Activated T-helper 1 cell treated with anti-CD3 and anti-CD28 coated beads, Interleukin-12 subunit alpha, Interleukin-12 subunit beta, Interleukin-2, Interleukin-4 antibody, amounts not matched to agents 30 ng/mL and 10 ng/mL and 1 ng/mL, durations not matched to agents 14 hours and 24 hours and 36 hours (primary cell): ENCODE results near the gene TMEM204. TPM values are rescaled to one million over a fixed set of nuclear protein-coding genes. Genes with fewer than 3 reads are reported as not detected.

ENCODE experiments used
- DNase-seq: peaks from one replicate; pipeline ENCODE4 v3.0.0; 2021; ENCODE audit warnings: low spot score
- H3K27ac Mint-ChIP-seq: one replicate; pipeline ENCODE4 v1.8.0; 2021; ENCODE audit warnings: mild to moderate bottlenecking, mixed read lengths
- H3K27me3 Mint-ChIP-seq: one replicate; pipeline ENCODE4 v1.8.0; 2022; ENCODE audit warnings: mild to moderate bottlenecking, moderate library complexity, mixed read lengths; ENCODE audit not compliant: insufficient read depth
- H3K36me3 Mint-ChIP-seq: one replicate; pipeline ENCODE4 v1.8.0; 2021; ENCODE audit warnings: low read depth, mixed read lengths
- H3K4me1 Mint-ChIP-seq: one replicate; pipeline ENCODE4 v1.8.0; 2021; ENCODE audit warnings: low read depth, mixed read lengths
- H3K4me3 Mint-ChIP-seq: one replicate; pipeline ENCODE4 v1.8.0; 2021; ENCODE audit warnings: mild to moderate bottlenecking, moderate library complexity, mixed read lengths
- H3K9me3 Mint-ChIP-seq: one replicate; pipeline ENCODE4 v1.8.0; 2021; ENCODE audit warnings: mixed read lengths
- intact Hi-C: fragments of 100-400 bp; cut with micrococcal nuclease; formaldehyde crosslinking; loops from one replicate; pipeline ENCODE4 v1.15.1; 2024
- total RNA-seq: library from RNA; stranded (reverse); gene quantifications from 2 replicates; pipeline ENCODE4 v1.2.3, GENCODE V29; 2022

Gene TMEM204
- total RNA-seq, 1 donor from 2014 or later: 23.7 TPM

DNA sequence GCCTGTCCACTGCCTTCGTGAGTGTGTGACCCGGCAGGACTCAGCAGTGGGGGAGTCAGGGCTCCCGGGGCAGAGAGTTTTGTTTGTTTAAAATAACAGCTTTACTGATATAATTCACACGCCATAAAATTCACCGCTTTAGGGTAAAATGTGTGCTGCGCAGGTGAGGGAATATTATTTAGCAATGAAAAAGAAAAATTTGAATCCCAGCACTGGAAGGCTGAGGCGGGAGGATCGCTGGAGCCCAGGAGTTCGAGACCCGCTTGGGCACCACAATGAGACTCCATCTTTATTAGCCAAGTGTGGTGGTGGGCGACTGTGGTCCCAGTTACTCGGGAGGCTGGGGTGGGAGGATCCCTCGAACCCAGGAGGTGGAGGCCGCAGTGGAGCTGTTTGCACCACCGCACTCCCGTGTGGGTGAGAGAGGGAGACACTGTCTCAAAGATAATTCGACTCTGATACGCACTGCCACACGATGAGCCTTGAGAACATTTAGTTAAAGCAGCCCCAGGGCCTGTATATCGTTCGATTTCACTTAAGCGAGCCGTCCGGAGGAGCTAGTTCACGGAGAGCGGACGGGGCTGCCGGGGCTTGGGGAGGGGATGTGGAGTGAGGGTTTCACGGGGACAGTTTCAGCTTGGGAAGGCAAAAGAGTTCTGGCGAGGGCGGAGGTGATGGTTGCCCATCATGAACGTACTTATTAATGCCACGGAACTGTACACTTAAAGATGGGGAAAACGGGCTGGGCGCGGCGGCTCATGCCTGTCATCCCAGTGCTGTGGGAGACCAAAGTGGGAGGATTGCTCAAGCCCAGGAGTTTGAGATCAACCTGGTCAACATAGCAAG lies 30.1 kb upstream of the TMEM204 start:
- H3K4me3 Mint-ChIP-seq: no peak overlapping the region
- no peaks in the 10 kb centered on the region for H3K27me3 Mint-ChIP-seq
- no peak overlapping the region for H3K27ac Mint-ChIP-seq
- H3K36me3 Mint-ChIP-seq: peaks cover 13% of the 10 kb centered on the region
- no peaks in the 10 kb centered on the region for H3K9me3 Mint-ChIP-seq
- no peak for DNase-seq
- H3K4me1 Mint-ChIP-seq: no peaks in the 10 kb centered on the region
- intact Hi-C loops: no loop called here

DNA sequence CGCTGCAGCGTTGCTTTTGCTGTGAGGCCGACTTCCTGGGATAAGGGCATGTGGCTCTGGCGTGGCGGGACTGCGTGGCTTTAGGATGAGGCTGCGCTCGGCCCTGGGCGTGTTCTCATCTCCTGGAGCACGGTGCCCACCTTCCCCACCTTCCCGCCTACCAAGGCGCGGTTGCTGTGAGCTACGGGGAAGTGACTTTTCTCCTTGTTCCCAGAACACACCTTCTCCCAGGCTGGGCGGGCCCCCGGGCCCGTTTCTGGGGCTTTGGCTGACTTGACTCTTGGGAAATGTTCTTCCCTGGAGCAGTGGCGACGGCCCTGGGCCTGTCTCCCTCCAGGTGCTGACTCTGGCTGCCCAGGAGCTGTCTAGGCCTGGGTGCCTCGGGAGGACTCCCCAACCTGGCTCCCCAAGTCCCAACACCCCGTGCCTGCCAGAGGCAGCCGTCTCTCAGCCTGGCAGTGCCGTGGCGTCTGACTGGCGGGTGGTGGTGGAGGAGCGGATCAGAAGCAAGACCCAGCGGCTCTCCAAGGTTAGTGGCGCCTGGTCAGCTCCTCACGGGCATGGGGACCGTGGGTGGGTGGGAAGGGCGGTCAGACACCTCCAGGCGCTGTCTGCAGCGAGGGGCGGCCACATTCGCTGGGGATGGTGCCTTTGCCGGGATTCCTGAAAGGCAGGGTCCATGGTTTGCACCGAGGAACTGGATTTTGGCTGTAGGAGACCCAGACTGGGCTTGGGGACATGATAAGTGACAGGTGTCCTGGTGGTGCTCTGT lies 28.2 kb upstream of the TMEM204 start:
- H3K9me3 Mint-ChIP-seq: no peaks in the 10 kb centered on the region
- no peaks in the 10 kb centered on the region for H3K27me3 Mint-ChIP-seq
- H3K36me3 Mint-ChIP-seq: peaks cover 12% of the 10 kb centered on the region
- intact Hi-C loops: no loop called here
- no peak overlapping the region for H3K27ac Mint-ChIP-seq
- H3K4me1 Mint-ChIP-seq: no peaks in the 10 kb centered on the region
- no peak overlapping the region for H3K4me3 Mint-ChIP-seq
- no peak for DNase-seq

DNA sequence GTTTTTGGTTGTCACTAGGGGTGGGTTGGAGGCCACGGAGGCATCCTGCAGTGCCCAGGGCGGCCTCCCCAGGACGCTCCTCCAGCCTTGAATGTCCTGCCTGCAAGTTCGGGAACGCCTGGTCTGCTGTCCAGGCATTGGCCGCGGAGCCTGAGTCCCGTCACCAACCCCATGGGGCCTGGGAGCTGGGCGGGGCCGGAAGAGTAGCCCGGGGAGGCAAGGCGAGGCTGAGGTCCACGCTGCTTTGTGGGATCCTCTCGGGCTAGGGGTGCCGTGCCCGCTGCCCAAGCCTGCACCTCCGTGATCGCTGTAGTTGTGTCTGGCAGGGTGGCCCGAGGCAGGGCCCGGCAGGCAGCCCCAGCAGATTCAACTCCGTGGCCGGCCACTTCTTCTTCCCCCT lies 27.6 kb upstream of the TMEM204 start:
- no peaks in the 10 kb centered on the region for H3K27me3 Mint-ChIP-seq
- intact Hi-C loops: no loop called here
- H3K4me1 Mint-ChIP-seq: no peaks in the 10 kb centered on the region
- H3K9me3 Mint-ChIP-seq: no peaks in the 10 kb centered on the region
- H3K36me3 Mint-ChIP-seq: peaks cover 14% of the 10 kb centered on the region
- no peak overlapping the region for H3K4me3 Mint-ChIP-seq
- no peak for DNase-seq
- no peak overlapping the region for H3K27ac Mint-ChIP-seq

DNA sequence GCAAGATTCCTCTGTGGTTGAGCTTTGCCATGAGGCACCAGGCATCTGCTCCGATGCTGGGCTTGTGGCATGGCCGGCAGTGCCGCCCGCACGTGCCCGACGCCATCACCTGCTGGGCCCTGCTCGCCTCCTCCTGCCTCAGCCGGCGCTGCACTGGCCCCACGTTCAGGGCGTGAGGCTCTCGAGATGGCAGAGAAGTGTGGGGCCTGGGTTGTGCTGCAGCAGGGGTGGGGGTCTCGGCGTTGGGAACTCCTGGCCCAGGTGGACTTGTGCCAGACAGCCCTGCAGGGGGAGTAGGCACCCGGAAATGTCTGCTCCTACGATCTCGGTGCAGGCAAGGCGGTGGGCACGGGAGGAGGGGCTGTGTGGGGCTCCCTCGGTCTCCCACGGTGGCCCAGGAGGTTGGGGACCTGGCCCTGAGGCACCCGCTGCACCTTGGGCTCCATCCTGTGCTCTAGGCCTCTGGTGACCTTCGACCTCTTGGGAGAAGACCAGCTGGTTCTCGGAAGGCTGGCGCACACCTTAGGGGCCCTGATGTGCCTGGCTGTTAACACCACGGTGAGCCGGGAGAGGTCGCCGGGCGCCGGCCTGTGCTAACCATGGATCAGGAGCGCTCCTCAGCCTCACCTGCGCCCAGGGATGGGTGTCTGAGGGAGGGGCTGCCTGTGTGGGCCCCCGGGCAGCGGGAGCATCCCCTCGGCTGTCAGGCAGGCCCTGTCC lies 26.8 kb upstream of the TMEM204 start:
- Mint-ChIP-seq H3K27ac (no peak overlapping the region), H3K36me3 (peaks cover 14% of the 10 kb centered on the region), H3K27me3 (no peaks in the 10 kb centered on the region), H3K4me3 (no peak overlapping the region), H3K9me3 (no peaks in the 10 kb centered on the region), H3K4me1 (no peaks in the 10 kb centered on the region)
- intact Hi-C loops: no loop called here
- no peak for DNase-seq

DNA sequence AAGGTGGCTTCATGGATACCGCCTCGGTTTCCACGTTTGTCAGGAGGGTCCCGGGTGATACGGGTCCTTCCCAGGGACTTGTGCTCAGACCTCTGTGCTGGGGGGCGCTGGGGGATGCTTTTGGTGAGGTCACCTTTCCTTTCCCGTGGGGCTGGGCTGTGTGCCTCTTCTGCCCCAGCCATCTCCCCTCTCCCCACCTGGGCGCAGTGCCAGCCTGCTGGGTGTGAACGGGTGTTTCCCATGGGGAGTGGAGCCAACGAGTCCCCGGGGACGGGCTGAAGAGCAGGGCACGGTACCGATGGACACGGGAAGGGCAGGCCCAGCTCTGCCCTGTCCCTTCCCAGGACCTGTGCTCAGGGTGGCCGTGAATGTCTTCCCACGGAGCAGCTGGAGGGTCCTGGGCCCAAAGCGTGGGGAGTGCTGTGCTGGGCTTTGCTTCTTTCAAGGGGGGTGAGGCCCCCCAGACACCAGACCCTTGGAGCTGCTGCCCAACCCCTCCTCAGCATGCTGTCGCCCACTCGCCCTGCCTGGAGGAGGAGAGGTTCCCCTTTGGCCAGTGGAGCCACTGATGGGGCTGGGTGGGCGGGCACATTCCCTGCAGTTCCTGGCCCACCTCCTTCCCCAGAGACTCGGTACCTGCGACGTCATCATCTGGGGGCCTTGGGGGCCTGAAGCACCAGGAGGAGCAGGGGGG lies 24.8 kb upstream of the TMEM204 start:
- DNase-seq: no peak
- H3K27me3 Mint-ChIP-seq: no peaks in the 10 kb centered on the region
- H3K9me3 Mint-ChIP-seq: no peaks in the 10 kb centered on the region
- H3K36me3 Mint-ChIP-seq: peaks cover 8% of the 10 kb centered on the region
- H3K4me3 Mint-ChIP-seq: no peak overlapping the region
- H3K4me1 Mint-ChIP-seq: no peaks in the 10 kb centered on the region
- H3K27ac Mint-ChIP-seq: no peak overlapping the region
- intact Hi-C loops: no loop called here

DNA sequence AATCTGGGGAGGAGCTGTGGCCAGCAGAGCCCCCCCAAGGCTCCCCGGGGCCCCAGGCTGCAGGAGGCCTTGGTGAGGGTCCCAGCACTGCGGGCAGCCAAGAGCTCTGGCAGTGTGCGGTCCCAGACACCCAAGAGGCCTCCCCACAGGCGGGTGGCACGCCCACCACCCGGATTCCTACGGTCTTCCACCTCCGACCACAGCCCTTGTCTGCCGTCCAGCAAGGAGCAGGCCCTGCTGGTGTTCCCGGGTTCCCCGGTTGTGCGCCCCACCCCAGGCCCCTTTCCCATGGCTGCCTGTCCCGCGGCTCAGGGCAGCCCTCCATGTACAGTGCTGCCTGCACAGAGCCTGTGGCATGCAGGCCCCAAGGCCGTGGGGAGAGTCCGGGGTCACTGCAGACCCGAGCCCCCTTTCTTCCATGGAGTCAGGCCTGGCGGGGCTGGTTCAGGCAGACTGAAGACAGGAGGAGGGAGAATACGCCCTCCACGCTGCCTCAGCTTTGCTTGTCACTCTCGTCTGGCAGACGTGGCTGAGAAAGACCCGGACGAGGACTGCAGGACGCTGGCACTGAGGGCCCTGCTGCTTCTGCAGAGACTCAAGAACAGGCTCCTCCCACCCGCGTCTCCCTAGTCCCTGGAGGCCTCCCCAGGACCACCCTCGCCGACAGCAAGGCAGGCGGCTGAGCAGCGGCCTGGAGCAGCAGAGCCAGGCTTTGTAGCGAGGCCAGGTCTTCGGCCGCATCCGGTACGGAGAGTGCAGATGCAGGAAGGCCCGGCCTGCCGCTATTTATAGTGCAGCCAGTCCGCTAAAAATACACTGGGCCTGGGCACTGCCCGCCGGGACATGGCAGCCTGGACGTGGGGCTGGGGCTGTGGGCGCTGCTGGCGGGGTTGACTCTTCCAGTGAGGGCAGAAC lies 23.9 kb upstream of the TMEM204 start:
- no peaks in the 10 kb centered on the region for H3K9me3 Mint-ChIP-seq
- no peaks in the 10 kb centered on the region for H3K27me3 Mint-ChIP-seq
- intact Hi-C loops: no loop called here
- H3K36me3 Mint-ChIP-seq: peaks cover 8% of the 10 kb centered on the region
- H3K4me3 Mint-ChIP-seq: no peak overlapping the region
- no peak for DNase-seq
- no peaks in the 10 kb centered on the region for H3K4me1 Mint-ChIP-seq
- H3K27ac Mint-ChIP-seq: no peak overlapping the region

DNA sequence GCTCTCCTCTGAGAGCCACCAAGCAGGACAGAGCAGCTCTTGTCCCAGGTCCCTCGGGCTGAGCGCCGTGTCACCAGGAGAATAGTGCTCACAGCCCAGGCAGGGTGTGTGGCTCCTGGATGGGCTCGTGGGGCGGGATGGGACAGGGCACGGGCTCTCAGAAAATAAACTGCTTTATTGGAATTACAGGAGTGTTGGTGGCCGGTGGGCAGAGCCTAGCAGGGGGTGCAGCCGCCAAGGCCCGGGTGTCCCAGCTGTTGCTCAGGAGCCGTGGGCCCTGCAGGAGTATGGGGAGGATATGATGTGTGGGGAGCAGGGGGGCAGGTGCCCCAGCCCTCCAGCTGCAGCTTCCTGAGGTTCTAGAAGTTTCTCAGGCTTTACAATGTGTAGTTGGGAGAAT lies 23.2 kb upstream of the TMEM204 start:
- Mint-ChIP-seq H3K27me3 (peaks cover 3% of the 10 kb centered on the region), H3K27ac (no peak overlapping the region)

DNA sequence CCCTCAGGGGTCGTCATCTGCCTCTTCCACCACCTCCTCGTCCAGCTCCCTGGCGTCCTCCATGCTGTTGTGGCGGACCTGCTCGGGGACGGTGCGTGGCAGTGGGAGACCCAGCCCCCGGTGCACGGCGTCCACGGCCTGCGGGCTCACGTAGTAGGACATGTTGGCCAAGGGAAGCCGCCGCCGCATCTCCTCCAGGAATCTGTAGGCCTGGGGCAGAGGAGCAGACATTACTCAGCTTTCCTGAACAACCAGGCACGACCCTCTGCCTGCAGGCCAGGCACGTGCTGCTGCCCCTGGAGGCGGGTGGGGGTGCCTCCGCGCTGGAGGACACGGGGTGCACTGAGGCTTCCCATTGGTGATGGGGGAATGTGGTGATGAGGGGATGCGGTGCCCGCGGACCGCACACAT lies 22.5 kb upstream of the TMEM204 start:
- no peaks in the 10 kb centered on the region for H3K4me1 Mint-ChIP-seq
- H3K27ac Mint-ChIP-seq: no peak overlapping the region
- no peak for DNase-seq
- intact Hi-C loops: no loop called here
- H3K4me3 Mint-ChIP-seq: no peak overlapping the region
- H3K36me3 Mint-ChIP-seq: peaks cover 8% of the 10 kb centered on the region
- no peaks in the 10 kb centered on the region for H3K9me3 Mint-ChIP-seq
- peaks cover 3% of the 10 kb centered on the region for H3K27me3 Mint-ChIP-seq

More for the DNA sequence above, 23.2 kb upstream of the TMEM204 start:
- H3K4me3 Mint-ChIP-seq: no peak overlapping the region
- no peak for DNase-seq
- H3K36me3 Mint-ChIP-seq: peaks cover 8% of the 10 kb centered on the region
- no peaks in the 10 kb centered on the region for H3K4me1 Mint-ChIP-seq
- H3K9me3 Mint-ChIP-seq: no peaks in the 10 kb centered on the region
- intact Hi-C loops: no loop called here

DNA sequence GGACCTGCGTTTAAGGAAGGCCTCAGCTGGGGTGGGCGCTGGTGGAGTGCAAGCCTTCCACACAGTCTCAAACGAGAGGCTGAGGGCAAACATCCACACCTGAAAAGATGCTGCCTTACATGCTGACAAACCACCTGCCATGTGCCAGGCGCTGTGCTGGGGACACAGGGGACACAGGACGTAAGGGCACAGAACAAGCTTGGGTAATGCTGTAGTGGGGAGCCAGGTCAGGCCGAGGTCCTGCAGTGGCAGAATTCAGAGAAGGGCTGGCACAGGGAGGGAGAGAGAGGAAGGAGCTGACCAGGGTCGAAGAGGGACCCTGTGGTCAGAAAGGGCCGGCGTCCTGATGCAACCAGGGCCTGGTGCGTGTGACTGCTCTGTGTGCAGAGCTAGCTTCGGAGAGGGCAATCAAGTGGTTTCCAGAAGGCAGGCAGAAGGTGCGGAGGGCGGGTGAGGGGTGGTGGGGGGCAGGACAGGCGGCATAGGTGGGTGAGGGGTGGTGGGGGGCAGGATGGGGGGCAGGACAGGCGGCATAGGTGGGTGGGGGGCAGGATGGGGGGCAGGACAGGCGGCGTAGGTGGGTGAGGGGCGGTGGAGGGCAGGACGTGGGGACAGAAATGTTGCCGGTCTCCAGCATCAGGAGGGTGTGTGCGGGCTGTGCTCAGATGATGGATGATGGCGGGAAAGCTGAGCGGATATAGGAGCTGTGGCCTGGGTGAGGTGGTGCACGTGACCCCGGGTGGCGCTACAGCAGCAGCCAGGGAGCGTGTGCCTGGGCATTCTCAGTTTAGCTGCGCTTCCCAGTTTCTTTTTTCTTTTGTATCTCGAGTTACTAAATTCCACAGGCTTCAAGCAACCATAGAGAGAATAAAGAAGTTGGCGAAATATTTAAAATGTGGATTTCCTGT lies 21.6 kb upstream of the TMEM204 start:
- H3K27ac Mint-ChIP-seq: no peak overlapping the region
- H3K9me3 Mint-ChIP-seq: no peaks in the 10 kb centered on the region
- H3K4me1 Mint-ChIP-seq: no peaks in the 10 kb centered on the region
- H3K27me3 Mint-ChIP-seq: peaks cover 3% of the 10 kb centered on the region
- intact Hi-C loops: no loop called here
- H3K36me3 Mint-ChIP-seq: peaks cover 8% of the 10 kb centered on the region
- DNase-seq: no peak
- H3K4me3 Mint-ChIP-seq: no peak overlapping the region

DNA sequence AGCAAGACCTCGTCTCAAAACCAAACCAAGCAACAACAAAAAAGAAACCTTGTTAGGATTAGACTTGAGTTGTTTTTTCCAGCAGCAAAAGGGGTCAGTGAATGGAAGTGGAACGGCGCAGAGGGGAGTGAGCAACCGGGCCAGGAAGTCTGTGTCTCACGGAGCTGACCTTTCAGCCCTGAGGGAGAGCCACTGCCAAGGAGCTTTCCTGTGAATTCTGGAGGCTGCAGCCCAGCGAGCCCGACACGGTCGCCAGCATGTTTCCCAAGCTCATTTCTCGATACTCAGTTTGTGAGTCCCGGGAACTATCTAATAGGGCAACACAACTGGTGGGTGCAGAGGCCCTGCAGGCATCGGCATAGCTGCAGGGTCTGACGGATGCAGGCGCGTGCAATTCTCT lies 20.7 kb upstream of the TMEM204 start:
- intact Hi-C loops: no loop called here
- no peak for DNase-seq
- H3K9me3 Mint-ChIP-seq: no peaks in the 10 kb centered on the region
- H3K4me1 Mint-ChIP-seq: no peaks in the 10 kb centered on the region
- no peak overlapping the region for H3K27ac Mint-ChIP-seq
- peaks cover 3% of the 10 kb centered on the region for H3K27me3 Mint-ChIP-seq
- no peak overlapping the region for H3K4me3 Mint-ChIP-seq
- peaks cover 8% of the 10 kb centered on the region for H3K36me3 Mint-ChIP-seq

DNA sequence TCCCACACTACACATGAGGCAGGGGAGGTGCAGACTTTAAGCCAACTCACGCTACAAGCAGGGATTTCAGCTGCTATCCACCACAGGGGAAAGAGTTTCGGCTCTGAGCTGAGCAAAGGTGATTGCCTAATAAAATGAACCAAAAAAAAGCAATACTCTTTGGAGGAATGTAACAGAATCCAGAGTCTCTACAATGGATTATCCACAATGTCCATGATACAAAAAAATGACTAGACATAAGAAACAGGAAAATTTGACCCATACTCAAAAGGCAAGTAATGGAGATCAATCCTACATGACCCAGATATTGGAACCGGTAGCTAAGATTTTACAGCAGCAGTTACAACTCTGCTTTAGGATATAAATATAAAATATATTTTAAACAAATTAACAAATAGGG lies 19.0 kb upstream of the TMEM204 start:
- H3K4me1 Mint-ChIP-seq: no peaks in the 10 kb centered on the region
- no peak for DNase-seq
- intact Hi-C loops: no loop called here
- H3K36me3 Mint-ChIP-seq: peaks cover 8% of the 10 kb centered on the region
- H3K27me3 Mint-ChIP-seq: peaks cover 3% of the 10 kb centered on the region
- H3K27ac Mint-ChIP-seq: no peak overlapping the region
- H3K4me3 Mint-ChIP-seq: no peak overlapping the region
- H3K9me3 Mint-ChIP-seq: no peaks in the 10 kb centered on the region
